Trophoblast cell (in vitro differentiated cells and primary cell): Measurements from ENCODE around the gene SMCO2.

Source experiments
- DNase-seq, 2 donors: peaks; one replicate each; pipeline ENCODE4 v3.0.0-alpha.2; 2016
- H2AFZ ChIP-seq: 2 replicates; pipeline ENCODE4 v1.6.1; 2013; ENCODE audit warnings: low read length, moderate library complexity, mild to moderate bottlenecking; ENCODE audit not compliant: insufficient read depth, poor library complexity
- H2AK5ac ChIP-seq: 2 replicates; pipeline ENCODE4 v1.6.1; 2013; ENCODE audit warnings: mild to moderate bottlenecking, low read length
- H2BK120ac ChIP-seq: 2 replicates; pipeline ENCODE4 v1.6.1; 2013; ENCODE audit warnings: low read length, mild to moderate bottlenecking, moderate library complexity; ENCODE audit not compliant: insufficient read depth, poor library complexity
- H2BK12ac ChIP-seq: 2 replicates; pipeline ENCODE4 v1.6.1; 2013; ENCODE audit warnings: mild to moderate bottlenecking, low read length, moderate library complexity
- H2BK5ac ChIP-seq: 2 replicates; pipeline ENCODE4 v1.6.1; 2013; ENCODE audit warnings: low read length, low read depth, moderate library complexity, mild to moderate bottlenecking; ENCODE audit not compliant: poor library complexity
- H3K14ac ChIP-seq: 2 replicates; pipeline ENCODE4 v1.6.1; 2013; ENCODE audit warnings: mild to moderate bottlenecking, low read length
- H3K18ac ChIP-seq: 2 replicates; pipeline ENCODE4 v1.6.1; 2013; ENCODE audit warnings: mild to moderate bottlenecking, low read length
- H3K23ac ChIP-seq: 2 replicates; pipeline ENCODE4 v1.6.1; 2013; ENCODE audit warnings: low read length
- H3K27ac ChIP-seq: 2 replicates; pipeline ENCODE4 v1.5.1; 2013; ENCODE audit warnings: low read depth, mild to moderate bottlenecking, inconsistent platforms, low read length, moderate library complexity
- H3K27me3 ChIP-seq: 2 replicates; pipeline ENCODE4 v1.6.1; 2013; ENCODE audit warnings: inconsistent platforms, mild to moderate bottlenecking, low read length, moderate library complexity; ENCODE audit not compliant: insufficient read depth
- H3K36me3 ChIP-seq, 2 experiments: 1 replicate in 1 of 2; 2 replicates in 1 of 2; pipeline ENCODE4 v1.6.1; 2013; ENCODE audit warnings: low read length in 2 of 2, mild to moderate bottlenecking in 2 of 2, moderate library complexity in 1 of 2; ENCODE audit not compliant: insufficient read depth in 2 of 2, control insufficient read depth in 1 of 2
- H3K4ac ChIP-seq: 2 replicates; pipeline ENCODE4 v1.6.1; 2013; ENCODE audit warnings: low read depth, mild to moderate bottlenecking, low read length, moderate library complexity
- H3K4me1 ChIP-seq, 2 experiments: 1 replicate in 1 of 2; 2 replicates in 1 of 2; pipeline ENCODE4 v1.6.1; 2013; ENCODE audit warnings: low read length in 2 of 2, mild to moderate bottlenecking in 2 of 2, moderate library complexity in 1 of 2; ENCODE audit not compliant: insufficient read depth in 2 of 2, control insufficient read depth in 1 of 2
- H3K4me2 ChIP-seq: 2 replicates; pipeline ENCODE4 v1.6.1; 2013; ENCODE audit warnings: inconsistent platforms, mild to moderate bottlenecking, low read length, moderate library complexity
- H3K4me3 ChIP-seq: 2 replicates; pipeline ENCODE4 v1.5.1; 2013; ENCODE audit warnings: mild to moderate bottlenecking, low read depth, low read length, inconsistent platforms
- H3K79me1 ChIP-seq: one replicate; pipeline ENCODE4 v1.6.1; 2013; ENCODE audit warnings: low read length
- H3K79me2 ChIP-seq: 2 replicates; pipeline ENCODE4 v1.6.1; 2013; ENCODE audit warnings: low read length, mild to moderate bottlenecking; ENCODE audit not compliant: control insufficient read depth, insufficient read depth, poor library complexity
- H3K9ac ChIP-seq: 2 replicates; pipeline ENCODE4 v1.6.1; 2013; ENCODE audit warnings: mild to moderate bottlenecking, low read length
- H3K9me3 ChIP-seq: 2 replicates; pipeline ENCODE4 v1.6.1; 2013; ENCODE audit warnings: low read depth, mild to moderate bottlenecking, control low read depth, inconsistent platforms, low read length; ENCODE audit not compliant: insufficient read depth
- H4K12ac ChIP-seq: 2 replicates; pipeline ENCODE4 v1.6.1; 2013; ENCODE audit warnings: low read depth, mild to moderate bottlenecking, low read length, moderate library complexity
- H4K8ac ChIP-seq: 2 replicates; pipeline ENCODE4 v1.6.1; 2013; ENCODE audit warnings: low read depth, mild to moderate bottlenecking, low read length, moderate library complexity
- H4K91ac ChIP-seq: one replicate; pipeline ENCODE4 v1.6.1; 2013; ENCODE audit warnings: low read depth, mild to moderate bottlenecking, low read length, moderate library complexity
- WGBS: extraction: QIAGEN DNeasy Blood & Tissue Kit; methylation state at CpG from one replicate; pipeline ENCODE4 v1.1.7; 2013; ENCODE audit warnings: missing lambda C conversion rate; ENCODE audit not compliant: insufficient read length, insufficient coverage; ENCODE audit errors: extremely low coverage; 5-methylcytosine and 5-hydroxymethylcytosine counted together

SMCO2 gene

GRCh38 chr12:27499377-27499776 lies 52.8 kb downstream of the SMCO2 start:
- no peak overlapping the region for H2AFZ ChIP-seq
- H3K18ac ChIP-seq: no peak overlapping the region
- H3K23ac ChIP-seq: no peak overlapping the region
- no peak overlapping the region for H3K4me3 ChIP-seq
- no CpG with 5 or more reads among the region's 3 CpGs for WGBS
- no peak overlapping the region for H2AK5ac ChIP-seq
- H3K9me3 ChIP-seq: no peaks in the 10 kb centered on the region
- DNase-seq: no peak
- H4K8ac ChIP-seq: no peak overlapping the region
- no peak overlapping the region for H3K27ac ChIP-seq
- no peaks in the 10 kb centered on the region for H3K4me1 ChIP-seq
- H3K4me2 ChIP-seq: no peak overlapping the region
- no peak overlapping the region for H2BK12ac ChIP-seq
- no peaks in the 10 kb centered on the region for H3K27me3 ChIP-seq
- no peaks in the 10 kb centered on the region for H3K79me1 ChIP-seq
- H3K79me2 ChIP-seq: no peaks in the 10 kb centered on the region
- H4K12ac ChIP-seq: no peak overlapping the region
- H3K36me3 ChIP-seq: no peaks in the 10 kb centered on the region
- H2BK5ac ChIP-seq: no peak overlapping the region
- H4K91ac ChIP-seq: no peak overlapping the region
- no peak overlapping the region for H2BK120ac ChIP-seq
- no peak overlapping the region for H3K9ac ChIP-seq
- no peak overlapping the region for H3K14ac ChIP-seq
- H3K4ac ChIP-seq: no peak overlapping the region

- Histone ChIP-seq H3K14ac (no peak overlapping the region), H3K9ac (no peak overlapping the region), H2BK120ac (no peak overlapping the region), H4K12ac (no peak overlapping the region), H2AFZ (no peak overlapping the region), H2BK5ac (no peak overlapping the region), H2AK5ac (no peak overlapping the region), H3K23ac (no peak overlapping the region), H4K91ac (no peak overlapping the region), H3K4me3 (no peak overlapping the region), H3K18ac (no peak overlapping the region), H3K79me2 (no peaks in the 10 kb centered on the region), H2BK12ac (no peak overlapping the region), H3K4ac (no peak overlapping the region), H3K79me1 (no peaks in the 10 kb centered on the region), H3K4me2 (no peak overlapping the region), H4K8ac (no peak overlapping the region), H3K36me3 (no peaks in the 10 kb centered on the region), H3K27ac (no peak overlapping the region), H3K9me3 (no peaks in the 10 kb centered on the region), H3K27me3 (no peaks in the 10 kb centered on the region), H3K4me1 (no peaks in the 10 kb centered on the region)
- DNase-seq: no peak
- no CpG with 5 or more reads among the region's 3 CpGs for WGBS
Observed at GRCh38 chr12:27500546-27500945, 54.0 kb downstream of the SMCO2 start.

DNA sequence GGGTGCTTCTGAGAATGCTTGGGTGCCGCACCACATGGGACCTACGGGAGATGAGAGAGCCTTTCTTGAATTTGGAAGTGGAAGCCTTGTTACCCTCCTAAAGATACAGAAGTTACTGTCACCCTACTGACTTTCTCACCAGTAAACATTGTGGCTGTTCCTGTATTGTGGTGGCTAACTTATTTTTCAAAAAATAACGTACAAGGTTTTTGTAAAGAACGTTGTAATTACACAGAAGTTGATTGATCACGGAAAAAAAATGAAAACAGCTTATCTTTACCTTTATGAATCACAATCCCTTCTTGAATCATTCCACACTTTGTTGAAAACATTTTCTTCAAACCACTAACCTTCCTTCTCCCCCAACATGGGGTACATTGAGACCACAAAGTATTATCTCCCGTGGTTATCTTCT lies 55.5 kb downstream of the SMCO2 start:
- Histone ChIP-seq H3K79me1 (no peaks in the 10 kb centered on the region), H3K4me1 (no peaks in the 10 kb centered on the region), H3K23ac (no peak overlapping the region), H3K27ac (no peak overlapping the region), H4K91ac (no peak overlapping the region), H4K12ac (no peak overlapping the region), H2AK5ac (no peak overlapping the region), H3K14ac (no peak overlapping the region), H3K27me3 (no peaks in the 10 kb centered on the region), H4K8ac (no peak overlapping the region), H2BK120ac (no peak overlapping the region), H3K9me3 (no peaks in the 10 kb centered on the region), H2BK5ac (no peak overlapping the region), H2AFZ (no peak overlapping the region), H3K36me3 (no peaks in the 10 kb centered on the region), H2BK12ac (no peak overlapping the region), H3K79me2 (no peaks in the 10 kb centered on the region), H3K4me3 (no peak overlapping the region), H3K9ac (no peak overlapping the region), H3K4me2 (no peak overlapping the region), H3K18ac (no peak overlapping the region), H3K4ac (no peak overlapping the region)
- no CpG with 5 or more reads among the region's 6 CpGs for WGBS
- DNase-seq: no peak

DNA sequence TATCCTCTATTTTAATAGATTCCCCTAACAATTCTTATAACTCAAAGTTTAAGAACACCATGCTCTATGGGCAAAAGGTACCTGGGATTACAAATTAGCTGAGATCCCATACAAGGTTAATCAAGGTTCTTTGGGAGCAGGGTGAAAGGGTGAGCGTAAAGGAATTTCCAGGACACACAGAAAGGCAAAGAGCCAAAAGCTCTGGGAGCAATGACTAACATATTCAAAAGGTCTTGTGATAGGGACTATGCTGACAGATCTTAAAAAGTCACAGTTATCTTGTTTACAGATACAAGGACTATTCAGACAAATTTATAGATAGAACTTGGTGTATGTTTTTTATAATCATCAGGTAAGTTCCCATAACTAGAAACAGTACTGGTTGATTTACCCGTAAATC lies 58.0 kb downstream of the SMCO2 start:
- Histone ChIP-seq H3K4me3 (no peak overlapping the region), H4K12ac (no peak overlapping the region), H3K9me3 (no peaks in the 10 kb centered on the region), H4K8ac (no peak overlapping the region), H2BK5ac (no peak overlapping the region), H2BK120ac (no peak overlapping the region), H3K18ac (no peak overlapping the region), H3K9ac (no peak overlapping the region), H3K36me3 (no peaks in the 10 kb centered on the region), H2BK12ac (no peak overlapping the region), H3K4ac (no peak overlapping the region), H3K27ac (no peak overlapping the region), H3K23ac (no peak overlapping the region), H3K14ac (no peak overlapping the region), H4K91ac (no peak overlapping the region), H3K79me2 (no peaks in the 10 kb centered on the region), H3K4me2 (no peak overlapping the region), H2AK5ac (no peak overlapping the region), H2AFZ (no peak overlapping the region), H3K4me1 (no peaks in the 10 kb centered on the region), H3K27me3 (no peaks in the 10 kb centered on the region), H3K79me1 (no peaks in the 10 kb centered on the region)
- no CpG with 5 or more reads among the region's 2 CpGs for WGBS
- no peak for DNase-seq
